ENCODE data around the gene PLEKHM2.

DNA sequence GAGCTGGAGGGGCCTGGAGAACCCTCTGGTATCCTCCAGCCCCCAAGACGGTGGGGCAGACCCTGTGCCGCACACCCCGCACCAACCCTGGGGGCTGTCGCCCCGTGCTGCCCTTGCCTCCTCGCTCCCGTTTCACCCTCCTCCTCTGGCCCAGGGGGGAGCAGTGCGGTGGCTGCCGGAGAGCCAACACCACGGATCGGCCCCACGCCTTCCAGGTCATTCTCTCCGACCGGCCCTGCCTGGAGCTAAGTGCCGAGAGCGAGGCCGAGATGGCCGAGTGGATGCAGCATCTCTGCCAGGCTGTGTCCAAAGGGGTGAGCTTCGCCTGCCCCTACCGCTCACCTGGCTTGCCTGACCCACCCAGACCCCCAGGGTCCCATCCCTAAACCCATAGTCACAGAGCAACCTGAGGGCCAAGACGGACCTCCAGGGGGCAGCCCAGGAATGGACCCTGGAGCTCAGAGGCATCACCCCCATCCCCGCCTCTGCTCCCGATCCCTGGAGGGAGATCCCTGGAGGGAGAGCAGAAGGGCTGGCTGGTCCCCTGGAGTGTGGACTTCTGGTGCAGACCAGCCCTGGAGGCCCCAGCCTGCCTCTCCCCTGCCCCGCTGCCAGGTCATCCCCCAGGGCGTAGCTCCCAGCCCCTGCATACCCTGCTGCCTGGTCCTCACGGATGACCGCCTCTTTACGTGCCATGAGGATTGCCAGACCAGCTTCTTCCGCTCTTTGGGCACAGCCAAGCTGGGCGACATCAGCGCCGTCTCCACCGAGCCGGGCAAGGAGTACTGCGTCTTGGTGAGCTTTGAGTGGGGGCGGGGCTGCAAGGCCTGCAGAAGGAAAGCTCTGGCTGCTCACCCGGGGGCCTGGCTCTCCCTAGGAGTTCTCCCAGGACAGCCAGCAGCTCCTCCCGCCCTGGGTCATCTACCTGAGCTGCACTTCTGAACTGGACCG, 47.9 kb downstream of the PLEKHM2 start:
- TF ChIP-seq, protein P1, sequence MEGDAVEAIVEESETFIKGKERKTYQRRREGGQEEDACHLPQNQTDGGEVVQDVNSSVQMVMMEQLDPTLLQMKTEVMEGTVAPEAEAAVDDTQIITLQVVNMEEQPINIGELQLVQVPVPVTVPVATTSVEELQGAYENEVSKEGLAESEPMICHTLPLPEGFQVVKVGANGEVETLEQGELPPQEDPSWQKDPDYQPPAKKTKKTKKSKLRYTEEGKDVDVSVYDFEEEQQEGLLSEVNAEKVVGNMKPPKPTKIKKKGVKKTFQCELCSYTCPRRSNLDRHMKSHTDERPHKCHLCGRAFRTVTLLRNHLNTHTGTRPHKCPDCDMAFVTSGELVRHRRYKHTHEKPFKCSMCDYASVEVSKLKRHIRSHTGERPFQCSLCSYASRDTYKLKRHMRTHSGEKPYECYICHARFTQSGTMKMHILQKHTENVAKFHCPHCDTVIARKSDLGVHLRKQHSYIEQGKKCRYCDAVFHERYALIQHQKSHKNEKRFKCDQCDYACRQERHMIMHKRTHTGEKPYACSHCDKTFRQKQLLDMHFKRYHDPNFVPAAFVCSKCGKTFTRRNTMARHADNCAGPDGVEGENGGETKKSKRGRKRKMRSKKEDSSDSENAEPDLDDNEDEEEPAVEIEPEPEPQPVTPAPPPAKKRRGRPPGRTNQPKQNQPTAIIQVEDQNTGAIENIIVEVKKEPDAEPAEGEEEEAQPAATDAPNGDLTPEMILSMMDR (conservative IDR thresholded peaks at IDR 0.05; ENCODE audit: low read length): no peak
- TF ChIP-seq EZH2phosphoT487 (IDR thresholded peaks at IDR 0.05; ENCODE audit: borderline replicate concordance, low read depth, low read length): no peak

Measured in OCI-LY7 (cell line).